Skin epidermis (tissue), 12 donors: Measurements from ENCODE around the gene CLBA1.
"Not testable (repeated sequence)": the region's sequence is repeated elsewhere in the genome, so short reads cannot be mapped to it uniquely, and the experiment has no call there.

Experiments
- H3K27ac ChIP-seq, 21 experiments: fragments of 200-600 bp; sonication (generic) in 11 of 21; one replicate each; pipeline ENCODE4 v1.5.0; 2020; ENCODE audit warnings: mild to moderate bottlenecking in 3 of 21, inconsistent platforms in 2 of 21, moderate library complexity in 2 of 21
- H3K4me3 ChIP-seq, 7 experiments: fragments of 200-600 bp; sonication (generic) in 2 of 7; one replicate each; pipeline ENCODE4 v1.5.0; 2020; ENCODE audit warnings: inconsistent platforms in 2 of 7, mild to moderate bottlenecking in 2 of 7, moderate library complexity in 1 of 7

CLBA1 gene

GRCh38 chr14:105030836-105031396 is 45.3 kb downstream of the CLBA1 start:
- Histone ChIP-seq H3K27ac (no peak overlapping the region), H3K4me3 (no peak overlapping the region)

DNA sequence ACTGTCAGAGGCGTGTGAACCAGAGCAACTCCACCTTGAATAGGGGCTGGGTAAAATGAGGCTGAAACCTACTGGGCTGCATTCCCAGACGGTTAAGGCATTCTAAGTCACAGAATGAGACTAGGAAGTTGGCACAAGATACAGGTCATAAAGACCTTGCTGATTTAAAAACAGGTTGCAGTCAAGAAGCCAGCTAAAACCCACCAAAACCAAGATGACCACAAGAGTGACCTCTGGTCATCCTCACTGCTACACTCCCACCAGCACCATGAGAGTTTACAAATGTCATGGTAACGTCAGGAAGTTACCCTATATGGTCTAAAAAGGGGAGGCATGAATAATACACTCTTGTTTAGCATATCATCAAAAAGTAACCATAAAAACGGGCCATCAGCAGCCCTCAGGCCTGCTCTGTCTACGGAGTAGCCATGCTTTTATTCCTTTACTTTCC is 46.9 kb downstream of the CLBA1 start:
- peak overlapping the region in 3 of 7 experiments; percentile 19 to 53 (median 37) for H3K4me3 ChIP-seq
- H3K27ac ChIP-seq = peak overlapping the region in 16 of 21 experiments; percentile 32 to 84 (median 76)

DNA sequence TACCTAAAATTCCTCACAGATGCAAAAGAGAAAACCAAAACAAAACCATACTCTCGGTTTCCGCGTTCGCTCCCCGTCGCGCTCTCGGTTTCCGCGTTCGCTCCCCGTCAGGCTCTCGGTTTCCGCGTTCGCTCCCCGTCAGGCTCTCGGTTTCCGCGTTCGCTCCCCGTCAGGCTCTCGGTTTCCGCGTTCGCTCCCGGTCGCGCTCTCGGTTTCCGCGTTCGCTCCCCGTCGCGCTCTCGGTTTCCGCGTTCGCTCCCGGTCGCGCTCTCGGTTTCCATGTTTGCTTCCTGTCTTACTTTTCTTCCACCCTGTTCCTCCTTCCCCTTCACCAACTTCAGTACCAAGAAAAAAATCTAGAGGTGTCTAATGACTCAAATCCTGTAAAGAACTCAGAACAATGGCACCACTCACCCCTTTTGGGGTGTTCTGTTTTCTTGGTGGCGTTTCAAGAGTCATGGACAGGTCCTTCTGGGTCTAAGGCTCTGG is 47.9 kb downstream of the CLBA1 start:
- Histone ChIP-seq H3K27ac (peak overlapping the region in 20 of 21 experiments; percentile 25 to 84 (median 74)), H3K4me3 (peak overlapping the region; percentile 19 to 53 (median 32))

DNA sequence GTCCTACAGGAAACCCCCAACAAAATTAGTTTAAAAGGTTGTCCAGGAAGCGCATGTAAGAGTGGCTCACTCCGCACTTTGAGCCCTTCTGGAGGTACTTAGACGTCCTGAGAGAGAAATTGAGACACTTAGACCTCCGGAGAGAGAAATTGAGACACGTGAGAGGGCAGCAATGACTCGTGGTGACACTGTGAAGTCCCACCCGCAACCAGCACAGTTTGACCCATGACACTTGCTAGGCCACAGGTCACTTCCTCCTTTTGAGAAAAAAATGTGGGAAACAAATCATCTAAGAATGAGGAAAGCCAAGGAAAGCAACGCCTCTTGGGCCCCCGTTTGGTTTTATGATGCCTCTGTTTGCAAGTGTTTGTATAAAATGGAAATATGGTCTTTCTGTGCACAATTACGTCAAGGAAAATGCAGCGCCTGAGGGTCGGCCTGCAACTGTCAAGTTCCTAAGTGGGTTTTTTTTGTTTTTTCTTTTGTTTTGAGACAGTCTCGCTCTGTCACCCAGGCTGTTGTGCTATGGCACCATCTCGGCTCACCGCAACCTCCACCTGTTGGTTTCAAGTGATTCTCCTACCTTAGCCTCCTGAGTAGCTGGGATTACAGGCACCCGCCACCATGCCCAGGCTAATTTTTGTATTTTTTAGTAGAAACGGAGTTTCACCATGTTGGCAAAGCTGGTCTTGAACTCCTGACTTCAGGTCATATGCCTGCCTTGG is 48.9 kb downstream of the CLBA1 start:
- H3K4me3 ChIP-seq = no peak overlapping the region

GRCh38 chr14:105035616-105036015 is 50.0 kb downstream of the CLBA1 start:
- H3K27ac ChIP-seq, H3K4me3 ChIP-seq: not testable (repeated sequence)

More for the DNA sequence above, 48.9 kb downstream of the CLBA1 start:
- H3K27ac ChIP-seq = peak overlapping the region in 4 of 21 experiments; percentile 67 to 82 (median 76)

DNA sequence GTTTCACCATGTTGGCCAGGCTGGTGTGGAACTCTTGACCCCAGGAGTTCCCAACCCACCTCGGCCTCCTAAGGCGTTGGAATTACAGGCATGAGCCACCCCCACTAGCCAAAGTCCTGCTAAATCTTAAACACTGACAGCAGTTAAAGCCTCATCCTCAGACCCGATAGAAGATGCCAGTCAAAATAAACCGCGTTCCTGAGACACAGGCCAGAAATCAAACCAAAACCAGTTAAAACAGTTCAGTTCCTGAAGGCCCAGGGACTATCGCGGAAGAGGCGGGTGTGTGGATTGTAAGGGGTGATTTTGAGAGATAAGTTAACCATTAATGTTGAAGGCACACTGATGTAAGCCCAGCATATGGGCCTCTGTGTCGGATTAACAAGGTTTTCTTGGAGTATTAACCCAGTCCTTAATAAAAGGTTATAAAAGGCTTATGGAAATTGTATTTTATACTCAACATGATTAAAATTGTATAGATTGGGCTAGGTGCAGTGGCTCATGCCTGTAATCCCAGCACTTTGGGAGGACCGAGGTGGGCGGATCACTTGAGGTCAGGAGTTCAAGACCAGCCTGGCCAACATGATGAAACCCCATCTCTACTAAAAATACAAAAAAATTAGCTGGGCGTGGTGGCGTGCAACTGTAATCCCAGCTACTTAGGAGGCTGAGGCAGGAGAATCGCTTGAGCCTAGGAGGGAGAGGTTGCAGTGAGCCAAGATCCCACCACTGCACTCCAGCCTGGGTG is 54.0 kb downstream of the CLBA1 start:
- no peak overlapping the region for H3K4me3 ChIP-seq

DNA sequence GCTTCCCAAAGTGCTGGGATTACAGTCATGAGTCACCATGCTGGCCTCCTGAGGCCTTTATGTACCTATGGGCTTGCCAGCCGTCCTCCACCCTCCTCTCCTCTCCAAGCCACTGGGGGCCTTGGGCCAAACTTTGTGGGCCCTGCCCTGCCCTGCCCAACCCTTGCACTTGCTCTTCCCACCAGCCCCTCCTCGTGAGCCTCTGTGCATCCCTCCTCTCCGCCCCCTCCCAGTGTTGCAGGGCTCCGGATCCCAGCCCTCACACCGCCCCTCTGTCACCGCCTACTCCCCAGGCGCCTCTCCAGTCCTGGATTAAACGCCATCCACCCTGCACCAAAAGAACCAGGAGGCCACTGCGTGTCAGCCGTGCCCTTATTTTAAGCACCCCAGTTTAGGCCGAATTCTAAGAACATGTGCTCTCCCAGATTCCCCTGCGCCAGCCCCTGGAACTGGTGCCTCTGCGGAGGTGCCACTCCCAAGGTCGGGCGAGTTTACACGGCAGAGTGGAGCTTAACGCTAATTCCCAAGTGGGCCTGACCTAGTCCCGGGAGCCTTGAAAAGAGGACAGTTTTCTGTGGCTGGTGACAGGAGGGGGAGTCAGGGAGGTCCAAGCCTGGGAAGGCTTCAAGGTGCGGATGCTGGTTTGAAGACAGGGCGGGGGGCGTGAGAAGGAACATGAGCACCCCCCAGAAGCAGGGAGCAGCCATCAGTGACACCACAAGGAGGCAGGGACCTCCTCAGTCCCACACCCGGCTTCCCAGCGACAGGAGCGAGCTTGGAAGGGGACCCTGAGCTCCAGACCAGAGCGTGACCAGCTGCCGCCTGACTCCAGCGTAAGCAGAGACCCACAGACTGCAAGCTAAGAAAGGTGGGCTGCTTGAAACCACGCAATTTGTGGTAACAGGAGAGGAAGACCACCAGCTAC is 56.5 kb downstream of the CLBA1 start:
- Histone ChIP-seq H3K4me3 (no peak overlapping the region), H3K27ac (peak overlapping the region in 1 of 21 experiments; percentile 52)

More for the DNA sequence above, 54.0 kb downstream of the CLBA1 start:
- no peak overlapping the region for H3K27ac ChIP-seq

- Histone ChIP-seq H3K27ac (no peak overlapping the region), H3K4me3 (no peak overlapping the region)
Observed at GRCh38 chr14:105042813-105043212, 57.2 kb downstream of the CLBA1 start.

DNA sequence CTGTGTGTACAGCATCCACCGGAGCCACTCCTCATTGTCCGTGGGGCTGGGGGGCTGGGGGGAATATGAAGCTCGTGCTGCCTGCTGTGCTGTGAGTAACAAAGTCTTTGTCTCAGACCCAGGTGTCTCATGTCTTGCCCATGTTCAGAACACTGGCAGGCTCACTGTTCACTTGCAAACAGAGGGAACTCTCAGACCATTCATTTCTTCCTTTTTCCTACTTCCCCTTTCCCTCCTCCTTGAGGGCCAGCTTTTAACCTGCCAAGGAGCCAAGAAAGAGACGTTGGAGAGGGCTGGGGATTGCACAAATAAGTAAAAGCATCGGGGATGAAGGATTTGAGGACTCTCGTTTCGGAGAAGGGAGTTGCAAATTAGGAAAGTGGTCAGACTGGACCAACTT is 58.1 kb downstream of the CLBA1 start:
- H3K4me3 ChIP-seq = no peak overlapping the region
- H3K27ac ChIP-seq = no peak overlapping the region
